ENCODE results near the gene TMEM273.

Gene TMEM273

GRCh38 chr10:49194212-49194920 is 6.2 kb upstream of the TMEM273 start:
- Histone ChIP-seq H3K18ac (ENCODE audit: low read length) (no peak overlapping the region), H3K14ac (ENCODE audit: low read length) (no peak overlapping the region), H3K27ac (replicated peaks; ENCODE audit: low read length) (no peak overlapping the region), H2AK5ac (ENCODE audit: low read depth, low read length) (no peak overlapping the region), H2BK12ac (ENCODE audit: low read length) (no peak overlapping the region), H3K27me3 (ENCODE audit: control insufficient read depth in 3 of 3, insufficient read depth in 3 of 3, low read depth in 1 of 3, low read length in 3 of 3) (peaks cover 0 to 7% (median 0%) of the 10 kb centered on the region in 3 experiments), H4K8ac (ENCODE audit: low read depth, low read length) (no peak overlapping the region), H3K4me1 (ENCODE audit: control insufficient read depth in 2 of 2, insufficient read depth in 1 of 2, low read depth in 1 of 2, low read length in 2 of 2) (no peaks in the 10 kb centered on the region), H3K9me3 (replicated peaks in 1 of 2; ENCODE audit: control insufficient read depth in 2 of 2, insufficient read depth in 1 of 2, low read depth in 1 of 2, low read length in 2 of 2) (no peaks in the 10 kb centered on the region), H4K91ac (ENCODE audit: low read depth, low read length, poor library complexity) (no peak overlapping the region), H3K4me2 (ENCODE audit: insufficient read depth, low read length, poor library complexity, severe bottlenecking) (no peak overlapping the region), H2BK5ac (ENCODE audit: low read length) (no peak overlapping the region), H3K23ac (ENCODE audit: low read depth, low read length, poor library complexity) (no peak overlapping the region), H3K4me3 (ENCODE audit: low read length in 2 of 2) (no peak overlapping the region), H2AFZ (ENCODE audit: low read length) (no peak overlapping the region), H2BK120ac (ENCODE audit: low read depth, low read length) (no peak overlapping the region), H3K79me1 (ENCODE audit: low read depth, low read length) (no peaks in the 10 kb centered on the region), H3K9ac (ENCODE audit: low read depth, low read length, poor library complexity) (no peak overlapping the region), H3K4ac (ENCODE audit: low read length) (no peak overlapping the region), H2BK15ac (ENCODE audit: low read length) (no peak overlapping the region), H3K36me3 (replicated peaks in 1 of 2; ENCODE audit: control insufficient read depth in 2 of 2, insufficient read depth in 2 of 2, low read length in 2 of 2) (no peaks in the 10 kb centered on the region)
- no peak for DNase-seq (ENCODE audit: low spot score)
- WGBS, 2 donors (ENCODE audit: extremely low coverage in 2 of 2, insufficient read length in 2 of 2, insufficient replicate concordance in 1 of 2): no CpG with 5 or more reads among the region's 8 CpGs

GRCh38 chr10:49191349-49191748 is 3.2 kb upstream of the TMEM273 start:
- Histone ChIP-seq H2BK15ac (ENCODE audit: low read length) (no peak overlapping the region), H3K4me1 (ENCODE audit: control insufficient read depth in 2 of 2, insufficient read depth in 1 of 2, low read depth in 1 of 2, low read length in 2 of 2) (peaks cover 0 to 5% of the 10 kb centered on the region in 2 donors), H3K4me2 (ENCODE audit: insufficient read depth, low read length, poor library complexity, severe bottlenecking) (no peak overlapping the region), H2BK12ac (ENCODE audit: low read length) (no peak overlapping the region), H3K14ac (ENCODE audit: low read length) (no peak overlapping the region), H2BK5ac (ENCODE audit: low read length) (no peak overlapping the region), H3K79me1 (ENCODE audit: low read depth, low read length) (no peaks in the 10 kb centered on the region), H2BK120ac (ENCODE audit: low read depth, low read length) (no peak overlapping the region), H4K8ac (ENCODE audit: low read depth, low read length) (no peak overlapping the region), H3K9me3 (replicated peaks in 1 of 2; ENCODE audit: control insufficient read depth in 2 of 2, insufficient read depth in 1 of 2, low read depth in 1 of 2, low read length in 2 of 2) (no peaks in the 10 kb centered on the region), H3K4me3 (ENCODE audit: low read length in 2 of 2) (no peak overlapping the region), H2AFZ (ENCODE audit: low read length) (no peak overlapping the region), H3K4ac (ENCODE audit: low read length) (no peak overlapping the region), H3K23ac (ENCODE audit: low read depth, low read length, poor library complexity) (no peak overlapping the region), H4K91ac (ENCODE audit: low read depth, low read length, poor library complexity) (no peak overlapping the region), H3K9ac (ENCODE audit: low read depth, low read length, poor library complexity) (no peak overlapping the region), H3K27ac (replicated peaks; ENCODE audit: low read length) (no peak overlapping the region), H3K18ac (ENCODE audit: low read length) (no peak overlapping the region), H3K36me3 (replicated peaks in 1 of 2; ENCODE audit: control insufficient read depth in 2 of 2, insufficient read depth in 2 of 2, low read length in 2 of 2) (no peaks in the 10 kb centered on the region), H2AK5ac (ENCODE audit: low read depth, low read length) (no peak overlapping the region), H3K27me3 (ENCODE audit: control insufficient read depth in 3 of 3, insufficient read depth in 3 of 3, low read depth in 1 of 3, low read length in 3 of 3) (peaks cover 0 to 11% (median 0%) of the 10 kb centered on the region in 3 experiments)
- no peak for DNase-seq (ENCODE audit: low spot score)
- whole genome bisulfite sequencing, 2 donors (ENCODE audit: extremely low coverage in 2 of 2, insufficient read length in 2 of 2, insufficient replicate concordance in 1 of 2): no CpG with 5 or more reads among the region's 1 CpG

GRCh38 chr10:49189422-49189821 is 1.2 kb upstream of the TMEM273 start:
- H4K91ac ChIP-seq (ENCODE audit: low read depth, low read length, poor library complexity): no peak overlapping the region
- no peak overlapping the region for H3K23ac ChIP-seq (ENCODE audit: low read depth, low read length, poor library complexity)
- no peaks in the 10 kb centered on the region for H3K36me3 ChIP-seq (replicated peaks in 1 of 2; ENCODE audit: control insufficient read depth in 2 of 2, insufficient read depth in 2 of 2, low read length in 2 of 2)
- no peak overlapping the region for H2BK12ac ChIP-seq (ENCODE audit: low read length)
- no peak overlapping the region for H3K18ac ChIP-seq (ENCODE audit: low read length)
- no CpG with 5 or more reads among the region's 6 CpGs for WGBS, 2 donors (ENCODE audit: extremely low coverage in 2 of 2, insufficient read length in 2 of 2, insufficient replicate concordance in 1 of 2)
- no peak for DNase-seq (ENCODE audit: low spot score)
- H2BK5ac ChIP-seq (ENCODE audit: low read length): no peak overlapping the region
- H4K8ac ChIP-seq (ENCODE audit: low read depth, low read length): no peak overlapping the region
- H3K27me3 ChIP-seq (ENCODE audit: control insufficient read depth in 3 of 3, insufficient read depth in 3 of 3, low read depth in 1 of 3, low read length in 3 of 3): peaks cover 0 to 12% (median 0%) of the 10 kb centered on the region in 3 experiments
- H3K4ac ChIP-seq (ENCODE audit: low read length): no peak overlapping the region
- no peak overlapping the region for H3K14ac ChIP-seq (ENCODE audit: low read length)
- H3K9ac ChIP-seq (ENCODE audit: low read depth, low read length, poor library complexity): no peak overlapping the region
- no peak overlapping the region for H3K4me2 ChIP-seq (ENCODE audit: insufficient read depth, low read length, poor library complexity, severe bottlenecking)
- no peak overlapping the region for H2AK5ac ChIP-seq (ENCODE audit: low read depth, low read length)
- no peaks in the 10 kb centered on the region for H3K79me1 ChIP-seq (ENCODE audit: low read depth, low read length)
- no peaks in the 10 kb centered on the region for H3K9me3 ChIP-seq (replicated peaks in 1 of 2; ENCODE audit: control insufficient read depth in 2 of 2, insufficient read depth in 1 of 2, low read depth in 1 of 2, low read length in 2 of 2)
- peaks cover 0 to 5% of the 10 kb centered on the region in 2 donors for H3K4me1 ChIP-seq (ENCODE audit: control insufficient read depth in 2 of 2, insufficient read depth in 1 of 2, low read depth in 1 of 2, low read length in 2 of 2)
- no peak overlapping the region for H2BK120ac ChIP-seq (ENCODE audit: low read depth, low read length)
- H2BK15ac ChIP-seq (ENCODE audit: low read length): no peak overlapping the region
- no peak overlapping the region for H3K4me3 ChIP-seq (ENCODE audit: low read length in 2 of 2)
- no peak overlapping the region for H3K27ac ChIP-seq (replicated peaks; ENCODE audit: low read length)
- H2AFZ ChIP-seq (ENCODE audit: low read length): no peak overlapping the region

GRCh38 chr10:49187044-49187484 is 1.1 kb downstream of the TMEM273 start:
- no peak overlapping the region for H3K4ac ChIP-seq (ENCODE audit: low read length)
- H3K27me3 ChIP-seq (ENCODE audit: control insufficient read depth in 3 of 3, insufficient read depth in 3 of 3, low read depth in 1 of 3, low read length in 3 of 3): peaks cover 0 to 16% (median 0%) of the 10 kb centered on the region in 3 experiments
- no peak overlapping the region for H3K9ac ChIP-seq (ENCODE audit: low read depth, low read length, poor library complexity)
- no peak overlapping the region for H3K4me2 ChIP-seq (ENCODE audit: insufficient read depth, low read length, poor library complexity, severe bottlenecking)
- no peak overlapping the region for H3K27ac ChIP-seq (replicated peaks; ENCODE audit: low read length)
- H3K4me1 ChIP-seq (ENCODE audit: control insufficient read depth in 2 of 2, insufficient read depth in 1 of 2, low read depth in 1 of 2, low read length in 2 of 2): peaks cover 0 to 5% of the 10 kb centered on the region in 2 donors
- no peaks in the 10 kb centered on the region for H3K36me3 ChIP-seq (replicated peaks in 1 of 2; ENCODE audit: control insufficient read depth in 2 of 2, insufficient read depth in 2 of 2, low read length in 2 of 2)
- no peak overlapping the region for H4K8ac ChIP-seq (ENCODE audit: low read depth, low read length)
- no peak for DNase-seq (ENCODE audit: low spot score)
- no peak overlapping the region for H2BK120ac ChIP-seq (ENCODE audit: low read depth, low read length)
- H3K18ac ChIP-seq (ENCODE audit: low read length): no peak overlapping the region
- H2AK5ac ChIP-seq (ENCODE audit: low read depth, low read length): no peak overlapping the region
- peak overlapping the region; percentile 11 for H3K23ac ChIP-seq (ENCODE audit: low read depth, low read length, poor library complexity)
- no peak overlapping the region for H4K91ac ChIP-seq (ENCODE audit: low read depth, low read length, poor library complexity)
- H3K14ac ChIP-seq (ENCODE audit: low read length): no peak overlapping the region
- H3K4me3 ChIP-seq (ENCODE audit: low read length in 2 of 2): no peak overlapping the region
- no CpG with 5 or more reads among the region's 8 CpGs for WGBS, 2 donors (ENCODE audit: extremely low coverage in 2 of 2, insufficient read length in 2 of 2, insufficient replicate concordance in 1 of 2)
- no peak overlapping the region for H2BK12ac ChIP-seq (ENCODE audit: low read length)
- no peak overlapping the region for H2BK15ac ChIP-seq (ENCODE audit: low read length)
- H2BK5ac ChIP-seq (ENCODE audit: low read length): no peak overlapping the region
- no peak overlapping the region for H2AFZ ChIP-seq (ENCODE audit: low read length)
- no peaks in the 10 kb centered on the region for H3K9me3 ChIP-seq (replicated peaks in 1 of 2; ENCODE audit: control insufficient read depth in 2 of 2, insufficient read depth in 1 of 2, low read depth in 1 of 2, low read length in 2 of 2)
- no peaks in the 10 kb centered on the region for H3K79me1 ChIP-seq (ENCODE audit: low read depth, low read length)

Data from neuronal stem cell (in vitro differentiated cells).